Measurements from ENCODE around the gene SLC1A7.

The SLC1A7 gene

GRCh38 chr1:53071167-53071865 lies 71.1 kb downstream of the SLC1A7 start:
- H3K4me3 ChIP-seq (ENCODE audit: low read length) = no peak overlapping the region
- TF ChIP-seq, protein P1, sequence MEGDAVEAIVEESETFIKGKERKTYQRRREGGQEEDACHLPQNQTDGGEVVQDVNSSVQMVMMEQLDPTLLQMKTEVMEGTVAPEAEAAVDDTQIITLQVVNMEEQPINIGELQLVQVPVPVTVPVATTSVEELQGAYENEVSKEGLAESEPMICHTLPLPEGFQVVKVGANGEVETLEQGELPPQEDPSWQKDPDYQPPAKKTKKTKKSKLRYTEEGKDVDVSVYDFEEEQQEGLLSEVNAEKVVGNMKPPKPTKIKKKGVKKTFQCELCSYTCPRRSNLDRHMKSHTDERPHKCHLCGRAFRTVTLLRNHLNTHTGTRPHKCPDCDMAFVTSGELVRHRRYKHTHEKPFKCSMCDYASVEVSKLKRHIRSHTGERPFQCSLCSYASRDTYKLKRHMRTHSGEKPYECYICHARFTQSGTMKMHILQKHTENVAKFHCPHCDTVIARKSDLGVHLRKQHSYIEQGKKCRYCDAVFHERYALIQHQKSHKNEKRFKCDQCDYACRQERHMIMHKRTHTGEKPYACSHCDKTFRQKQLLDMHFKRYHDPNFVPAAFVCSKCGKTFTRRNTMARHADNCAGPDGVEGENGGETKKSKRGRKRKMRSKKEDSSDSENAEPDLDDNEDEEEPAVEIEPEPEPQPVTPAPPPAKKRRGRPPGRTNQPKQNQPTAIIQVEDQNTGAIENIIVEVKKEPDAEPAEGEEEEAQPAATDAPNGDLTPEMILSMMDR (conservative IDR thresholded peaks at IDR 0.05; ENCODE audit: low read length) = no peak
- DNase-seq (ENCODE audit: low read depth) = no peak

- DNase-seq (ENCODE audit: low read depth) = no peak
- TF ChIP-seq, protein P1 (conservative IDR thresholded peaks at IDR 0.05; ENCODE audit: low read length) = no peak
- no peak overlapping the region for H3K4me3 ChIP-seq (ENCODE audit: low read length)
Measured at GRCh38 chr1:53070621-53071020, 71.8 kb downstream of the SLC1A7 start.

- DNase-seq (ENCODE audit: low read depth) = no peak
- TF ChIP-seq, protein P1 (conservative IDR thresholded peaks at IDR 0.05; ENCODE audit: low read length) = no peak
- no peak overlapping the region for H3K4me3 ChIP-seq (ENCODE audit: low read length)
Measured at GRCh38 chr1:53069663-53070327, 72.6 kb downstream of the SLC1A7 start.

DNA sequence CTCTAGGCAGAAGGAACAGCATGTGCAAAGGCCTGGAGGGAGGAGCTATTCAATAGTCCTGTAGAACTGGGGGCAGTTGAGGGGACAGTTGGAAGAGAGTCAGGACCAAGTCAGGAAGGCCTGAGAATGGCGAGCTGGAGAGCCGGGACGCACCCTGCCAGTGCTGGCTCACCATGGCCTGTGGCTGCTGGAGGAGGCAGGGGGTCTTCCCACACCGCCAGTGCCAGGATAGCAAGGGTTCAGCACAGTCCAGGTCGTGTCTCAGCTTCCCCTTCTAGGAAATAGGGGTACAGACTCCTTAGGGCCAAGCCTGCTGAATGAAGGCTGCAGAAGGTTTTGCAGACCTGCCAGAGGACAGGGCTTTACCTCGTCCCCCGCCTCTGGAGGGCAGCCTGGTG lies 73.2 kb downstream of the SLC1A7 start:
- TF ChIP-seq, protein P1 (conservative IDR thresholded peaks at IDR 0.05; ENCODE audit: low read length) = no peak
- DNase-seq (ENCODE audit: low read depth) = no peak
- H3K4me3 ChIP-seq (ENCODE audit: low read length) = no peak overlapping the region

DNA sequence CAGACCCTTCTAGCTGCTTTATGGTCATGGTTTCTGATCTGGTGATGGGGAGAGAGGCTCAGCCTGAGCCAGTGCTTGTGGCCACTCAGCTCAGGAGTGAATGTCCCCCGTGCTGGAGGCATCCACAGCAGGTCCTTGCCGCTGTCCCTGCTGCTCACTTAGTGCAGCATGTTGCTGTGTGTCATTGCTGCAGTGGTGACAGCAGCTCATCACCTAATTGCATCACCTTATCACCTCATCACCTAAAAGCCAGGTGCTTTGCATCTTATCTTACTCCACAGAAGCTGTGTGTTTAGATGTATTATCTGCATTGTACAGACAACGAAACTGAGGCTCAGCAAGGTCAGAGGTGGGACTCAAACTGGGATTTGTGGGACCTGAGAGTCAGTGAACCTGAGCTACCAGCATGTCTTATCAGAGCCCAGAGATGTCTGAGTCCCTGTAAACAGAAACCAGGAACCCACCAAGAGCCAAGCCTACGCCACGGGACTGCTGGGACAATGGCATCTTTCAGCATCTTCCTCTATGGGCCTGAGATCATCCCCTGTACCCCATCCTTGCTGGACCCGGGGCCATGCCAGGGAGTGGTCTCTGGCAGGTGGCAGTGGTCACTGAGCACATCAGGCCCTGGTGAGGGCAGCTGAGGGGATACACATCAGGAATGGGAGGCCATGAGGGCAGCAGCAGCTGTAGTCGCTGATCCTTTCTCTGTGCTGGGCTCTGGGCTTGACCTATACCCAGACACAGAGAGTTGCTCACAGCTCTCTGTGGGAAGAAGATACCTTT lies 73.9 kb downstream of the SLC1A7 start:
- no peak overlapping the region for H3K4me3 ChIP-seq (ENCODE audit: low read length)
- TF ChIP-seq, protein P1 (conservative IDR thresholded peaks at IDR 0.05; ENCODE audit: low read length) = no peak
- no peak for DNase-seq (ENCODE audit: low read depth)

GRCh38 chr1:53067886-53068285 lies 74.6 kb downstream of the SLC1A7 start:
- TF ChIP-seq, protein P1 (conservative IDR thresholded peaks at IDR 0.05; ENCODE audit: low read length) = no peak
- no peak for DNase-seq (ENCODE audit: low read depth)
- H3K4me3 ChIP-seq (ENCODE audit: low read length) = no peak overlapping the region
